ENCODE measurements around the gene APOL1. TPM values are rescaled to one million over a fixed set of nuclear protein-coding genes. Genes with fewer than 3 reads are reported as not detected.

The APOL1 gene
- 2.3 and 3.2 TPM in 2 replicates for total RNA-seq

GRCh38 chr22:36252754-36253522 lies at the start of gene APOL1:
TSS of gene APOL1 (plus strand) at chr22:36253133. CDS start at chr22:36254956, 1,823 bp downstream.

GRCh38 chr22:36239401-36240171 lies 13.3 kb upstream of the APOL1 start, which contains the start of gene APOL2:
TSS of gene APOL2 (minus strand) at chr22:36239527. CDS start at chr22:36233162, 6,365 bp downstream.

Other genes starting within 250 kb of the APOL1 start
- 104 and 137 TPM in 2 replicates for gene RBFOX2, start 224.3 kb upstream of the APOL1 start, total RNA-seq
- 3.3 and 7.6 TPM in 2 replicates for gene APOL3, start 92.4 kb upstream of the APOL1 start, total RNA-seq
- 0.13 and 0.24 TPM in 2 replicates for gene APOL4, start 51.3 kb upstream of the APOL1 start, total RNA-seq
- 13.8 and 23.7 TPM in 2 replicates for gene APOL2, start 13.6 kb upstream of the APOL1 start, total RNA-seq
- gene MYH9, start 134.8 kb downstream of the APOL1 start, total RNA-seq = 232 and 792 TPM in 2 replicates
- gene TXN2, start 228.5 kb downstream of the APOL1 start, total RNA-seq = 77.4 and 105 TPM in 2 replicates